H1 (cell line): ENCODE results near the gene SMG7. TPM values are rescaled to one million over a fixed set of nuclear protein-coding genes. Genes with fewer than 3 reads are reported as not detected.

Experiments
- CTCF ChIA-PET: fragments of 300-600 bp; sonication (Branson Sonifier 250); formaldehyde crosslinking; loops from one replicate; lab custom pipeline; 2021; ENCODE audit not compliant: partially characterized antibody; lab: Charles Lee
- POLR2A ChIA-PET: fragments of 300-600 bp; sonication (Branson Sonifier 250); formaldehyde crosslinking; loops from one replicate; lab custom pipeline; 2021; ENCODE audit warnings: inconsistent platforms; ENCODE audit not compliant: partially characterized antibody; lab: Charles Lee
- DNase-seq, 2 experiments: peaks; one replicate each; pipeline versions ENCODE4 v3.0.0 to v3.0.0-alpha.2; 2010 to 2022; ENCODE audit warnings: low spot score in 2 of 2, low read depth in 1 of 2, mixed read lengths in 1 of 2
- FAIRE-seq: peaks from 2 replicates; lab custom pipeline; 2011; peaks lifted over from hg19 to GRCh38; lab: Jason Lieb, UNC
- H2AFZ ChIP-seq: 2 replicates; pipeline ENCODE4 v1.8.1; 2012; ENCODE audit warnings: low read length, inconsistent platforms
- H2AK5ac ChIP-seq: 2 replicates; pipeline ENCODE4 v1.6.1; 2013; ENCODE audit warnings: low read depth, low read length
- H2BK120ac ChIP-seq: replicated peaks from 2 replicates; pipeline ENCODE3; 2013; ENCODE audit warnings: low read depth, low read length, inconsistent platforms
- H2BK12ac ChIP-seq: 2 replicates; pipeline ENCODE4 v1.6.1; 2013; ENCODE audit warnings: low read depth, low read length
- H2BK15ac ChIP-seq: 2 replicates; pipeline ENCODE4 v1.6.1; 2013; ENCODE audit warnings: low read length
- H2BK20ac ChIP-seq: 2 replicates; pipeline ENCODE4 v1.6.1; 2013; ENCODE audit warnings: low read length
- H2BK5ac ChIP-seq: 2 replicates; pipeline ENCODE4 v1.6.1; 2013; ENCODE audit warnings: low read depth, low read length
- H3K14ac ChIP-seq: 2 replicates; pipeline ENCODE4 v1.6.1; 2013; ENCODE audit warnings: inconsistent platforms; ENCODE audit not compliant: insufficient read length
- H3K18ac ChIP-seq: 2 replicates; pipeline ENCODE4 v1.6.1; 2013; ENCODE audit warnings: low read length; ENCODE audit errors: extremely low read depth
- H3K23ac ChIP-seq: 2 replicates; pipeline ENCODE4 v1.6.1; 2013; ENCODE audit warnings: inconsistent platforms; ENCODE audit not compliant: insufficient read length
- H3K23me2 ChIP-seq: 2 replicates; pipeline ENCODE4 v1.6.1; 2013; ENCODE audit warnings: low read depth, low read length
- H3K27ac ChIP-seq: 2 replicates; pipeline ENCODE4 v1.6.1; 2011; ENCODE audit warnings: low read depth, low read length, inconsistent platforms
- H3K27me3 ChIP-seq, 4 experiments: replicated peaks in 1 of 4; 1 replicate in 1 of 4; 2 replicates in 3 of 4; pipeline versions ENCODE4 v1.6.1 to v1.8.1; 2011 to 2013; ENCODE audit warnings: low read length in 3 of 4, mild to moderate bottlenecking in 3 of 4, inconsistent platforms in 2 of 4, mixed read lengths in 2 of 4, moderate library complexity in 1 of 4; ENCODE audit not compliant: control insufficient read depth in 3 of 4, insufficient read depth in 3 of 4; ENCODE audit errors: extremely low read depth in 1 of 4
- H3K36me3 ChIP-seq, 4 experiments: 2 replicates each; pipeline versions ENCODE4 v1.6.1 to v1.8.1; 2011 to 2013; ENCODE audit warnings: mild to moderate bottlenecking in 4 of 4, low read length in 3 of 4, moderate library complexity in 2 of 4, control low read depth in 1 of 4, inconsistent platforms in 1 of 4; ENCODE audit not compliant: insufficient read depth in 4 of 4, control insufficient read depth in 2 of 4
- H3K4ac ChIP-seq: replicated peaks from 2 replicates; pipeline ENCODE3; 2013; ENCODE audit warnings: low read length, low read depth, mixed read lengths, inconsistent platforms; ENCODE audit not compliant: insufficient read length
- H3K4me1 ChIP-seq, 4 experiments: replicated peaks in 1 of 4; 1 replicate in 1 of 4; 2 replicates in 3 of 4; pipeline versions ENCODE4 v1.6.1 to v1.8.1; 2011 to 2013; ENCODE audit warnings: low read length in 3 of 4, inconsistent platforms in 2 of 4, mixed read lengths in 1 of 4; ENCODE audit not compliant: insufficient read depth in 4 of 4, control insufficient read depth in 3 of 4
- H3K4me2 ChIP-seq, 2 experiments: 2 replicates each; pipeline versions ENCODE4 v1.6.1 to v1.8.1; 2011 to 2013; ENCODE audit warnings: low read depth in 2 of 2, low read length in 2 of 2, control low read depth in 1 of 2, inconsistent platforms in 1 of 2, mild to moderate bottlenecking in 1 of 2; ENCODE audit not compliant: insufficient read depth in 1 of 2
- H3K4me3 ChIP-seq, 4 experiments: fragments of 200-600, 300-600 bp in 1 of 4; sonication (generic), shearing (Covaris generic), sonication (Bioruptor Twin) in 1 of 4; 2 replicates each; pipeline versions ENCODE4 v1.5.1 to v1.8.1; 2011 to 2016; ENCODE audit warnings: low read length in 4 of 4, low read depth in 3 of 4, control low read depth in 2 of 4, inconsistent platforms in 2 of 4, mild to moderate bottlenecking in 2 of 4, mixed read lengths in 1 of 4, moderate library complexity in 1 of 4; ENCODE audit not compliant: insufficient read depth in 2 of 4; ENCODE audit errors: extremely low read depth in 1 of 4
- H3K56ac ChIP-seq: replicated peaks from 2 replicates; pipeline ENCODE3; 2013; ENCODE audit warnings: low read depth, mild to moderate bottlenecking, mixed read lengths, low read length, inconsistent platforms; ENCODE audit not compliant: insufficient read length
- H3K79me1 ChIP-seq: 2 replicates; pipeline ENCODE4 v1.6.1; 2013; ENCODE audit warnings: low read depth, low read length, control low read depth
- H3K79me2 ChIP-seq, 2 experiments: 2 replicates each; pipeline versions ENCODE4 v1.6.1 to v1.8.1; 2012 to 2013; ENCODE audit warnings: low read length in 2 of 2, mild to moderate bottlenecking in 2 of 2, inconsistent platforms in 1 of 2; ENCODE audit not compliant: insufficient read depth in 2 of 2, control insufficient read depth in 1 of 2
- H3K9ac ChIP-seq, 4 experiments: replicated peaks in 1 of 4; 1 replicate in 1 of 4; 2 replicates in 3 of 4; pipeline versions ENCODE4 v1.6.1 to v1.8.1; 2011 to 2013; ENCODE audit warnings: low read depth in 3 of 4, low read length in 3 of 4, control low read depth in 2 of 4, mild to moderate bottlenecking in 2 of 4, moderate library complexity in 2 of 4, inconsistent platforms in 1 of 4; ENCODE audit errors: extremely low read depth in 1 of 4
- H3K9me3 ChIP-seq, 2 experiments: 2 replicates each; pipeline versions ENCODE4 v1.6.1 to v1.8.1; 2012 to 2013; ENCODE audit warnings: mild to moderate bottlenecking in 2 of 2, moderate library complexity in 2 of 2, control low read depth in 1 of 2, inconsistent platforms in 1 of 2, low read depth in 1 of 2, low read length in 1 of 2, mixed read lengths in 1 of 2; ENCODE audit not compliant: insufficient read depth in 2 of 2
- H4K20me1 ChIP-seq, 2 experiments: replicated peaks in 1 of 2; 2 replicates each; pipeline versions ENCODE3 to v1.8.1; 2011 to 2013; ENCODE audit warnings: inconsistent platforms in 2 of 2, low read length in 2 of 2, mild to moderate bottlenecking in 1 of 2; ENCODE audit not compliant: insufficient read depth in 2 of 2, control insufficient read depth in 1 of 2
- H4K5ac ChIP-seq: 2 replicates; pipeline ENCODE4 v1.6.1; 2013; ENCODE audit warnings: low read length, low read depth, mixed read lengths, inconsistent platforms; ENCODE audit not compliant: insufficient read length
- H4K8ac ChIP-seq: 2 replicates; pipeline ENCODE4 v1.8.0; 2013; ENCODE audit warnings: mild to moderate bottlenecking, moderate library complexity, low read length, inconsistent platforms; ENCODE audit not compliant: insufficient read depth; ENCODE audit errors: extremely low read depth
- H4K91ac ChIP-seq: replicated peaks from 2 replicates; pipeline ENCODE3; 2013; ENCODE audit warnings: low read length, mixed read lengths, inconsistent platforms; ENCODE audit not compliant: insufficient read length
- ASH2L ChIP-seq: fragments of 200-600, 300-600 bp; sonication (generic); IDR thresholded peaks from one replicate; pipeline ENCODE4 v1.7.1; 2017; ENCODE audit warnings: low read length
- ATF3 ChIP-seq: IDR thresholded peaks from 2 replicates; pipeline ENCODE4 v1.6.1; 2011; ENCODE audit warnings: low read depth, mild to moderate bottlenecking, low read length; ENCODE audit not compliant: insufficient read depth
- BCL11A ChIP-seq, 2 experiments: IDR thresholded peaks; one replicate each; pipeline ENCODE4 v1.6.1; 2011; ENCODE audit warnings: low read depth in 2 of 2, low read length in 2 of 2, mild to moderate bottlenecking in 2 of 2
- BRCA1 ChIP-seq: IDR thresholded peaks from 2 replicates; pipeline ENCODE4 v1.6.1; 2012; ENCODE audit warnings: low read depth, low read length, improper control_type of control experiment
- CHD2 ChIP-seq: IDR thresholded peaks from 2 replicates; pipeline ENCODE4 v1.6.1; 2012; ENCODE audit warnings: low read length, improper control_type of control experiment
- CTCF ChIP-seq, 3 experiments: IDR thresholded peaks; 1 replicate in 2 of 3; 2 replicates in 1 of 3; pipeline versions ENCODE4 v1.5.1 to v1.6.1; 2011; ENCODE audit warnings: low read length in 3 of 3, mild to moderate bottlenecking in 3 of 3, inconsistent platforms in 2 of 3, low read depth in 1 of 3, moderate library complexity in 1 of 3; ENCODE audit not compliant: insufficient read depth in 1 of 3; ENCODE audit errors: control extremely low read depth in 1 of 3
- HDAC6 ChIP-seq: IDR thresholded peaks from one replicate; pipeline ENCODE4 v1.7.1; 2012; ENCODE audit warnings: low read depth, mild to moderate bottlenecking, inconsistent platforms, low read length, moderate library complexity
- KDM5A ChIP-seq: fragments of 200-600 bp; IDR thresholded peaks from 2 replicates; pipeline ENCODE4 v1.7.1; 2012; ENCODE audit warnings: mild to moderate bottlenecking, low read length, inconsistent platforms, mixed read lengths
- RAD21 ChIP-seq, 2 experiments: IDR thresholded peaks in 1 of 2; conservative IDR thresholded peaks in 1 of 2; 2 replicates each; pipeline ENCODE4 v1.6.1; 2011; ENCODE audit warnings: low read depth in 2 of 2, low read length in 2 of 2, improper control_type of control experiment in 1 of 2, inconsistent platforms in 1 of 2, mild to moderate bottlenecking in 1 of 2, moderate library complexity in 1 of 2
- RBBP5 ChIP-seq: IDR thresholded peaks from 2 replicates; pipeline ENCODE4 v1.7.1; 2012; ENCODE audit warnings: low read depth, mild to moderate bottlenecking, inconsistent platforms, low read length, moderate library complexity, borderline replicate concordance
- TEAD4 ChIP-seq: IDR thresholded peaks from 2 replicates; pipeline ENCODE4 v1.6.1; 2012; ENCODE audit warnings: low read depth, low read length, inconsistent platforms, mixed read lengths
- WGBS, 2 experiments: shearing (Covaris generic) in 1 of 2; methylation state at CpG; one replicate each; pipeline versions ENCODE4 v1.1.6 to v1.1.7; 2013 to 2015; ENCODE audit warnings: low lambda C conversion rate in 2 of 2, mixed read lengths in 2 of 2, inconsistent platforms in 1 of 2, low coverage in 1 of 2, missing lambda C conversion rate in 1 of 2; ENCODE audit not compliant: insufficient replicate concordance in 2 of 2, insufficient coverage in 1 of 2, insufficient read length in 1 of 2; ENCODE audit errors: extremely low coverage in 1 of 2, missing lambda C conversion rate in 1 of 2; 5-methylcytosine and 5-hydroxymethylcytosine counted together
- polyA plus RNA-seq, 7 experiments: library from polyadenylated mRNA; depleted of rRNA in 3 of 7; stranded (reverse) in 5 of 7; unstranded in 2 of 7; fragments of >200 nt in 5 of 7; fragments of 200-250 nt in 2 of 7; gene quantifications; 1 replicate in 5 of 7; 2 replicates in 1 of 7; 4 replicates in 1 of 7; pipeline versions ENCODE4 v1.2.1 to v1.2.3, GENCODE V29; 2011 to 2013; ENCODE audit warnings: missing spikeins in 2 of 7, mixed read lengths in 2 of 7
- total RNA-seq: library from RNA; stranded (reverse); fragmentation: NEBNext Ultra II Directional; extraction: Animal tissue kit (Norgen Biotek cat#: 25700); gene quantifications from 2 replicates; pipeline ENCODE4 v1.2.1, GENCODE V29; 2021

Gene SMG7
- total and polyA plus RNA-seq, 2 of the 8 experiments (the other 6 are each of a cell fraction or from before 2014, with no cell fraction given): 39.3 to 65.6 TPM

- H3K79me2 ChIP-seq: no peaks in the 10 kb centered on the region
- TF ChIP-seq TEAD4 (no peak), ASH2L (no peak), HDAC6 (no peak), BRCA1 (no peak), KDM5A (no peak), RBBP5 (no peak), CTCF (IDR thresholded peaks at IDR 0.05; ENCODE audit: control extremely low read depth in 1 of 3, insufficient read depth in 1 of 3, low read depth in 1 of 3, low read length in 3 of 3) (no peak), BCL11A (IDR thresholded peaks at IDR 0.05; ENCODE audit: low read depth in 2 of 2, low read length in 2 of 2) (no peak), CHD2 (no peak), ATF3 (no peak), RAD21 (IDR thresholded peaks at IDR 0.05 in 1 of 2, conservative IDR thresholded peaks at IDR 0.05 in 1 of 2; ENCODE audit: low read depth in 2 of 2, low read length in 2 of 2) (no peak)
Observed at GRCh38 chr1:183438060-183438459, 34.2 kb upstream of the SMG7 start.

More at GRCh38 chr1:183438060-183438459, 34.2 kb upstream of the SMG7 start:
- no peaks in the 10 kb centered on the region for H3K27me3 ChIP-seq
- no peak overlapping the region for H3K14ac ChIP-seq
- no peak for DNase-seq
- no peak overlapping the region for H3K56ac ChIP-seq
- H2BK12ac ChIP-seq: no peak overlapping the region
- H2BK15ac ChIP-seq: no peak overlapping the region
- no peaks in the 10 kb centered on the region for H3K9me3 ChIP-seq
- H2AK5ac ChIP-seq: no peak overlapping the region
- peaks cover 3% of the 10 kb centered on the region; the same call in 1 of the 2 replicates for H3K23me2 ChIP-seq
- POLR2A ChIA-PET: no interaction called here
- WGBS, 2 experiments: 74% methylated on average over 2 of the region's 2 CpGs; no CpG with 5 or more reads in 1 of the 2 experiments
- no peak overlapping the region for H3K9ac ChIP-seq
- no peak overlapping the region for H4K5ac ChIP-seq
- no peaks in the 10 kb centered on the region for H3K79me1 ChIP-seq
- H3K23ac ChIP-seq: no peak overlapping the region
- no peak overlapping the region for H4K91ac ChIP-seq
- no peak for FAIRE-seq
- no peak overlapping the region for H3K4ac ChIP-seq
- H3K18ac ChIP-seq: no peak overlapping the region
- CTCF ChIA-PET: no interaction called here
- no peaks in the 10 kb centered on the region for H4K20me1 ChIP-seq
- H2BK5ac ChIP-seq: no peak overlapping the region
- no peak overlapping the region for H4K8ac ChIP-seq
- no peak overlapping the region for H3K27ac ChIP-seq
- no peaks in the 10 kb centered on the region; a peak in 1 of 7 replicates for H3K4me1 ChIP-seq
- no peak overlapping the region for H3K4me3 ChIP-seq
- no peak overlapping the region for H2BK120ac ChIP-seq
- H3K36me3 ChIP-seq: no peaks in the 10 kb centered on the region
- no peak overlapping the region for H2AFZ ChIP-seq
- H3K4me2 ChIP-seq: no peak overlapping the region
- H2BK20ac ChIP-seq: no peak overlapping the region
